ENCODE results near the gene MACROD2.
A peak's percentile ranks its signal among the peaks of the same experiment; 100 is the strongest.

MACROD2 gene

DNA sequence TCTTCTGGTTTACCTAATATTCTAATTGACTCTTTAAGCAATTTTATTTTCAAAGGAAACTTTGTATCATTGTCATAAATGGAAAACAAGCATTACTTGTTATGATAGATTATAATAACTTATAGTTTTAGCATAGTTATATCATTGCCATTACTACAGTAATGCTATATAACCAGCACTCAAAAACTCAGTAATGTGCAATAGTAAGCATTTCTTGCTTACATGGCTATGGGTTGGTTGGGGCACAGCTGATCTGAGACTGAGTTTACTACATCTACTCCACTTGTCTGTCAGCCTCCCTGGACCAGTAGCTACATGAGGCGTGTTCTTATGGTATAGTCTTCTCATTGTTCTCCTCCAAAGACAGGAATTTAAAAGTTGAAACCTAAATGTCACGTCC lies 1427.7 kb downstream of the MACROD2 start:
- DNase-seq = no peak

DNA sequence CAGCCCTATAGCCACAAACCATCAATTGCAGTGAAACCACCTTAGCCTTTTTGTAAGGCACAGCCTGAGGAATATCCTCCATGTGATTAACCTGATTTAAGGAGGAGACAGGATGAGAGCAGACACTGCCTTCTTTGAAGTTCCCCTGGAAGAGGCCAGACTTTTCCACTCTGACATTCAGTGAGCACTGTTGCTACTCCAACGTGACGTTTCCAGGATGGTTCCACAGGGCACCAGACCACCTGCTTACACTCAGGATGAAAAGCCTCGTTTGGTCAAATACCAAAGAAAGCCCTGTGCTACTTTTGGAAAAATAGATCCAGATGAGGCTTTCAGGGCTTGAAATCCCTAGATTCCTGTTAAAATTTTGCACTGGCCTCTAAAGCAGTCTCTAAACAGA lies 1444.2 kb downstream of the MACROD2 start:
- no peak for DNase-seq

DNA sequence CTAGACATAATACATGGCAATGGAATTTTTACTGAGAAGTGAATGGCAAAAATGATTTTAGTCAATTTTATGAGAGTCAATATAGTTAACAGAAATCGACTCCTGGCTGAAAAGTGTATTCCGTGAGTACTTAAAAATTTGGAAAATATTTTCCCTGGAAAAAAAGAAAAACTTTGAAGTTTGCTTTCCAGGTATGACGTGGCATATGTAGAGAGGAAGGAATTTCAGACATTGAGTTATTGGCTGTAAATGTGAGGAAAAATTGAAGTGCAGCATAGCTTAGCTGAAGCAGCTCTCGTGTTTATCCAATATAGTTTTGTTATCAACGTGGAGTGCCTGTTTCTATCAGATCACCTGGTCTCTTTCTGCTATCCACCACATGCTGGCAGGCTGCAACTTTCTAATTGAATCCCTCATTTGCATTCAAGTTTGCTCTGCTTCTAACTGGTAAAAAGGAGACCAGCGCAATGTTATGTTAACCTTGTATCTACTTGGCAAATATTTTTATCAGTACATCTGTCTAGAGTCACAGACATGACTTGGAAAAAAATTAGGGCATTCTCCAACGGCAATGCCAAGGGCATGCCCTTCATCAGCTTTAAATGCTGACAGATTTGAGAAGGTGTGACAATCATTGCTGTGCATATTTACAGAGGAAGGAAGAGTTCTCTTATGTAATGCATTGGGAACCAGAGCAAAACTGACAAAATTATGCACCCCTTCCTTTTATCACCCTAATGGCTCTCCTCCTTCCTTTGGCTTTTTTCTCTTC lies 1444.9 kb downstream of the MACROD2 start:
- no peak for DNase-seq

DNA sequence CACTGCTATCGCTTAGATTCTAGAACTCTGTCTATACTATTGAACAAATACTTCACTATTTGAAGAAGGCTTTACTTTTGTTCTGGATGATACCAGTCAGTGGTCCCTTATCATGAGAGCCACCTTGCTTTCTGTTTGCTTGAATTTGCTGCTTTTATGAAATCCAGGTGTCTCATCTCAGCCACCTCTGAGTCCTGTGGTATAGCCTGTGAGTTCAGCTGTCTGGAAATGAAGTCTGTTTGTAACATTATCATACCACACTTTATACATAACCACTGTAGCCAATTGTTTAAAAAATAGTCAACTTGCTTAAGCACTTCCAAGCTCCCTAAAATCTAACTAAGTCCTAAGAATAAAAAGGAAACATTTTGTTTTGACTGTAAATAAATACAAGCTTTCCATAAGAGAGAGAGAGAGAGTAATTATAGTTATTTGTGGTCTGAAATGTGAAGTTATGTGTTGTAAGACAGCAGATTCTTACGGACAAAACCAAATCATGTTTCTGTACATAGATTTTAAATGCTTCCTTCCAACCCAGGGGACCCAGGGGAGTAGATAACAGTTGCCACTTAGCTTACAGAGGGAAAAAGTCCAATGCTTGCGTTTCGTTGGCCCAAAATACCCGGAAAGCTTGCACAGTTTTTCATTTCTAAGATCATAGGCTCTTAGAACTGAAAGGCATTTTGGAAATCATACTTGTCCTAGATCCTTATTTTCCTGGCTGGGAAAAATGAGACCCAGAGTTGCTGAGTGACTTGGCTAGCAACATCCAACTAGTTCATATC lies 1449.9 kb downstream of the MACROD2 start:
- DNase-seq = peak; percentile 23 to 27

DNA sequence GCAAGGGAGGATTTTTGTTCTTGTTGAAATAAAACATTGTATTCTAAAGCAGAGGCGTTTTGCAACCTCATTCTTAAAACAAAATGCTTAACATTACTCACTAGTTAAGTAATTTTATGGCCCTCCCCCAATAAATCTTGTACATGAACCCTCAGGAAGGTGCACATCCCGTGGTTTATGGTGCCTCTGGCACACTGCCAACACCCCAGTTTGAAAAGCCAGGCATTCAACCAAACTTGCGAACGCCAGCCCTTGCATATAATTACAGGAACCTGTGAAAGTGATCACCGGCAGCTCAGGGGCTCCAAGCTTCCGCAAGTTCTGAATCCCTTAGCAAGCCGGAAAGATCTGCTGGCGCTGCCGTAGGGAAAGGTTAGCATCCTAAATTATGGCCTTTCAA lies 1451.1 kb downstream of the MACROD2 start:
- no peak for DNase-seq

DNA sequence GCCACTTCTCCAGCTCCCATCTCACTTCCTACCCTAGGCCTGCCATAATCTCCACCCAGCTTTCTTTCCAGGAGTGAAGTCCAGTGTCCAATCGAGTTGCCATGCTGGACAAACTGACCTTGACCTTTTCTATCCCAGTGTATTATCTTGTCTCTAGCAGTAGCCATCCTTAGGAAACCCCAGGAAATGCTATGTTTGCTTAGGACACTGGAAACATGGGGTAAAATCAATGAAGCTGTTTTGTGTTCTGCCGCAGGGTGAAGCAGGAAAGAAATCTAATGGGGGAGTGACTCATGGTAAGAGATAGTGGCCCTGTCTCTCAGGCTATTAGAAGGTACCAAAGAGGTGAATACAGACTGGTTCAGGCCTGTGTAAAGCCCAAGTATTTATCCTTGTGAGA lies 1452.2 kb downstream of the MACROD2 start:
- DNase-seq = no peak

DNA sequence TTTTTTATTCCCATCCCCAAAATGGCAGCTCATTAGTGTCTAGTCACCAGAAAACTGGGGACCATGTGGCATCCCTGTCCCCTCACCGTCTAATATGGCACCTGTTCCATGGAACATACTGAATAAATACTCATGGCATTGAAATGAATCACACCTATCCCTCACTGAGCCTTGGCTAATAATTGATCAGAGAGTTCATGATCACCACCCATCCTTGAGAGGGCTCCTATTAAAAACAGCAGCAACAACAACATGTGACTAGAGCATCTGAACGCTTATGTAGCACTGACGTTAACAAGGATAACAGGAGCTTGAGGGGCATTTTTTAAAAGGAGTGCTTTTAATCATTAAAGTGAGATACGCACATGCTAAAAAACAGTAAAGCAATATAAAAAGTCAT lies 1453.7 kb downstream of the MACROD2 start:
- DNase-seq = no peak

DNA sequence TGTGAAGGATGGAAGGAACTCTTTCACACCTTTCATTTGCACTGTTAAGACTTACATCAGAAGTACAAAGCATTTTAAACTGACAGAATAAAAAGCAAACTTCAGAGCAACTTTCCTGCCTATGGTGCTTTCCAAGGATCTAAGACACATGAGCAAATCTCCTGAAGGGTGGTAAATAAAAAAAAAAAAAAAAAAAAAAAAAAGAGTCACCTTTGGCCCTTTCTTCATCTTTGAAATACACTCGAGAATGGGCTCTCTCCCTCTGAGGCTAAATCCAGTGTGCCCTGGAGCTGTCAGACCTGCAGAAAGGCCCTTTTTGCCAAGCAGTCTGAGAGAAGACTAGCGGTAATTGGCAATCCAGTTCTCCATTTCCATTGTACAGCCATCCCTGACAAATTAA lies 1455.9 kb downstream of the MACROD2 start:
- DNase-seq = no peak

DNA sequence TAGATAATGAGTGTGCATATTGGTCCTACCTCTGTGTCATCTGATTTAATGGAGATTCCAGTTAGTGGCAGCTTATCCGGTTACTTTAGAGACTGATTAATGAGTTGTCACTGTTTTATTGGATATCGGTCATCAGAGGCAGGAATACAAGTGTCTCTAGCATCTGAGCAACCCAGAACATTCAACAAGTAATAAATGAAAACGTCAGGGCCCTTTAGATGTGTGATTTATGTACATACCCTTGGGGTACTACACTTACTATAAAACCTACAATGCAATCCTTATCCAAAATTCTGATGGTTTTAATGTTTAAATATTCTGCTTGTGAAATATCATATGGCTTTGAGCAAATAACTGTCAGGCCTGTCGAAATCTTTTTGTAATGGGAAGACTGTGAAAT lies 1460.0 kb downstream of the MACROD2 start:
- DNase-seq = no peak

DNA sequence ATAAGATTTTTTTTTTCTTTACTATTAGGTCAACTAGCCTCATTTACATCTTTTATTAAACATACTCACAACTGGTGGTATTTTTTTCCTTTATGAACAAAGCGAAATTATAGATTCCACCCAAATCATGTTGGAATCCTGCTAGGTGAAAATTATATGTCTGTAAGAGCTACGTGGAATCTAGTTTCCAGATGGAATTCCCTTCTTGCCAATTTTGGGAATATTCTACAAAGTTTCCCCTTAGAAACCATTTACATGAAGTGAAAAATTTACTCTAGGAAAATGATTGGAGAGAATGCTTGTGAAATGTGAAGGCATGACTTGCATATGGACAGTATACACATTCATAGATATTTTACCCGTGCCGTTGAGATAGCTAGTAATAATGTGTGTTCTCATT lies 1466.6 kb downstream of the MACROD2 start:
- DNase-seq = no peak

DNA sequence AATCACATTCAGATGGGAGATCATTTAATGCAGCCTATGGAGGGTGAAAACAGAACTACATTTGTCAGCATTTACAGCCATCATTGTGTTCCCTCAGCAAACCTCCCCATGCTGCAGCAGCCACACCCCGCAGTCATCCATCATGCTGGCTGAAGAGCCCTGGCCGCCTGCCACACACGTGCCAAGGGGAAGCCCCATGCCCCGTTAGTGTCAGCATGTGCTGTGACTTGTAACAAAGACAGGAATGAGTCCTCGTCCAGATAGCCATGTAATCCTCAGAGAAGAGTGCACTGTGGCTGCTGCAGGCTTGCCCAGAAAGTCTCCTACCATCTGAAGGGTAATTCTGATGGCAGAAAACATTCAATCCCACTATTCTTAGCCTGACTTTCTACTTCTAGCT lies 1480.2 kb downstream of the MACROD2 start:
- peak; percentile 77 to 84 for DNase-seq

DNA sequence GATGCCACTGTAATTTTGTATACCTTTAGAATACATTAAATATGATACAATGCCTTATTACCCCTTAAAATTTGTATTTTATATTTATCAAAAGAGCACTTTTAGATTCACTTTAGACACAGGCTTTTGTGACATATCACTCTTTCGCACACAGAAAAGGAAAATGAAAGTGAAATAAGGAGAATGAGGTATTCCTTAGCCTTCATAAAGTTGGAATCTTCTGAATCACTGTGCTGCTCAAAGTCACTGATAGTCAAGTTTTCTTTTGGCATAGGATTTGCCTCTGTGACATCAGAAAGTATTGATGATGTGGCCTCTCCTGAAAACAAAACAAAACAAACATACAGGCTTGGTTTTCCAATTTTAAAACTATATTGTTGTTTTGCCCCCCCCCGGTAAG lies 1480.9 kb downstream of the MACROD2 start:
- DNase-seq = no peak

DNA sequence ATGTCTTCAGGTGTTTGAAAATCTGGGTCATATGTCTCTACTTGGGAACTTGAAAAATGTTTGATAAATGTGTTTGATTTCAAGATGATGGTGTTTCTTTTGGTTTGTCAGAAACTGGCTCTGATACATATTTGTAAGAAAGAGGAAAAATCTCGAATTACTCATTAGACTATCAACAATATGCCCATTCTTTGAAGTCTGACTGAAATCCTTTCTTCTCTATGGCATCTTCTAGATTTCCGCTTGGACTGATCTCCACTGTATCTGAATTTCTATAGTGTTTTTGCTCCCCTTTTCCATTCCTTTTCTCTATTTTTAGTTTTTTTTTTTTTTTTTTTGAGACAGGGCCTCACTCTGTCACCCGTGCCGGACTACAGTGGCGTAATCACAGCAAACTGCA lies 1481.5 kb downstream of the MACROD2 start:
- DNase-seq = no peak

DNA sequence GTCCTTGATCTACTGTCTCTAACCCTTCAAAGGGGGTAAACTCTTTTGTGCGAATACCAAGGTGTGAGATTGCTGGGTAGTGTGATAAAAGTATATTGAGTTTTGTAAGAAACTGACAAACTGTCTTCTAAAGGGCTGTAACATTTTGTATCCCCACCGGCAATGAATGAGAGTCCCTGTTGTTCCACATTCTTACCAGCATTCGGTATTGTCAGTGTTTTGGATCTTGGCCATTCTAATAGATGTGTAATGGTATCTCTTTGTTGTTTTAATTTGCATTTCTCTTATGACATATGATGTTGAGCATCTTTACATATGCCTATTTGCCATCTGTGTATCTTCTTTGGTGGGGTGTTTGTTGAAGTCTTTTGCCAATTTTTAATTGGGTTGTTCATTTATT lies 1487.2 kb downstream of the MACROD2 start:
- no peak for DNase-seq

DNA sequence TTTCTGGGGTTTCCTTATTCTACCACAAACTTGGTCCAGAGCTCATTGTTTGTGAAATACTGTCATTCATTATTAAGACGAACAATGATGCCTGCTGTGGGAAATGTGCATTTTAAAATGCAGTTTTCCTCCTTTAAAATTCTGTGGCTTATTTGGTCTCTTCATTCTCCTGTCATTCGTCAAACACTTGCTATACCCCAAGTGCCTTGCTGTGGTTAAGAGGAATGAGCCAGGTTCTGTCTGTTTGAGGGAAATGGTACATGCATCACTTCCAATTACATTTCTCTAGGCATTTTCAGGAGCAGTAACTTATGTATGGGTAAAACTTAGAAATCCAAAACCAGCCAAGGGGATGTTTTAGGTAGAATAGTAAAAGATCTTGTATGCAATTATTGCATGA lies 1490.2 kb downstream of the MACROD2 start:
- DNase-seq = no peak

DNA sequence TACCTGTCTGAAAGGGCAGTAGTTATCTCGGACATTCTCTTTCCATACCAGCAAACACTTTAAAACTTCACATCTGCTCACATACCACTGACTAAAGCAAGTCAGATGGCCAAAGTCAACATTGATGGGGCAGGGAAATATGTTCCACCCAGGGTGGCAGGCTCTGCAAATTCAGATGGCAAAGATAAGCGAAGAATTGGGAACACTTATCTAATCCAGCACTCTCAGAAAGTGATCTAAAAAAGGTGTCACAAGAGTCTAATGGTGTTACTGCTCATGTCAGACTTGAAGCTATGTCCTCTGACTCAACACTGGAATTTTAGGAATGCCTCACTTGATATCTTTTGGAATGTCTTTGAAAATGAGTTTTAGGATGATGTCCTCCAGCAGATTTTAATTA lies 1491.7 kb downstream of the MACROD2 start:
- DNase-seq = no peak

DNA sequence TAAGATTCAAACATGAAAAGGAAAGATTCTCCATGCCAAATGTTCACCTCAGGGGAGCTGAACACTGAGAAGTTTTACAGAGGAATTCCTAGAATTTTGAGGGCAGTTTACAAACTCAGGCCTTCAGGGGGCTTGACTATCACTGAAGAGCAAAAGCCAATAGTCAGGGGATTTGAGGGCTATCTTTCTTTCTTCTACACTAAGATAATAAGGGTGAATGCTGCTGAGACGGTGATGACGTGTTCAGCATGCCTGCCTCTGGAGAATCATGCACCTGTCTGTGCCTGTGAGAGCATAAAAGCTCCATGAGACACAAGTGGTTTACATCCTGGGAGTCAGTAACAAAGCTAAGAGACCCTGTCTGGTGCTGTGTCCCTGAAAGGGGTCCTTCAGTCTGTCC lies 1492.4 kb downstream of the MACROD2 start:
- no peak for DNase-seq

DNA sequence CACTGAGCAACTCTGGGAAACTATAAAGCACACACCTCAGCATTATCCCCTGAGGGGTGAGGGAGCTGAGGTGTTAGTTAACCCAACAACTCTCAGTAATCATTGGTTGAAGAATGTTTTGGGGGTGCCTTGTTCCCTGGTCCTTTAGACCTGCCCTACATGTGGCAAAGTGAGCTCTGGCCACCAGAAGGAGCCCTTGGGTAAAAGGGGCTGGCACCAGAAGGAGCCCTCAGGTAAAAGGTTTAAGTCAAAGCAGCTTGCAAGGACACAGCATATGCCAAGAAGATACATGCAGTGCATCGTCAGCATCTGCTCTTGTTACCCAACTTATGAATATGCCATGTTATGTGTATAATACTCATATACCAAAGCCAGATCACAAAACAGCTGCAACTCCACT lies 1496.3 kb downstream of the MACROD2 start:
- DNase-seq = no peak

DNA sequence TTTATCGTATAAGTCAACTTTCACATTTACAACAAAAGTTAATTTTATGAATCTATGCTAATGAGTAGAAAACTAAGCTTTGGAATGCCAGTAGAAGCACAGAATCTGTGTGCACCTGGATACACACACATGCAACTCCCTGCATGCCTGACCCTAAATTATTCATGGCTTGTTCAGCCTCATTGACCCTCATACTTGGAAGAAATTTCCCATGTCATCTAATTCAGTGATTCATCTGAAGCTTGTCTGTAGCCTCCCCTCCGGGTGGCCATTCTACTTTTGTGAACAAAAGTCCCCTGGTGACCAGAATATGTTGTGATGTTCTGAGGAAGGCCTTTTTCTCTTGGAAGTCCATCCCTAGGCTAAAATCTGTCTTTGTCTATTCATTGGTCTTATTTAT lies 1499.5 kb downstream of the MACROD2 start:
- no peak for DNase-seq

DNA sequence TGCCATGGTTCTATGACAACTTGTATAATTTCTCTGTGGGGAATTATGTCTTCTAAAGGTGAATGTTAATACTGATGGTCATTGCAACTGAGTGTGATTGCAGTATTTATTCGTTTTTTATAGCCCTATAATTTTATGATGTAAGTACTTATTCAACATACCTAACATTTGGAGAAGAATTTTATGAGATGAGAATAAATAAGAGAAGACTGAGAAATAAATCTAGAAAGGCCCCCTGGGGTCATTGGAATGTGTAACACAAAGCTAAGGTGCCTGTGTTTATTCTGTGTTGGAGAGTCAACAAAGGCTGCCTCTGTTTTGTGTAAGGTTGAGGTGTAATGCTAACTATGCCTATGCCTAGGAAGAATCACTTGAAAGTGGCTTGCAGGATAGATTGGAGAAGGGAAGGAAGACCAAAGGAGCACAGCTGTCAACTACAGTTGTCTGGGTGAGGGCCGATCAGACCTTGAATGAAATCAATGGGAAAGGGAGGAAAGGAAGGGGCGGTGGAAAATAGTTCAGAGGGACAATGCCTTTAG lies 1501.3 kb downstream of the MACROD2 start:
- no peak for DNase-seq

DNA sequence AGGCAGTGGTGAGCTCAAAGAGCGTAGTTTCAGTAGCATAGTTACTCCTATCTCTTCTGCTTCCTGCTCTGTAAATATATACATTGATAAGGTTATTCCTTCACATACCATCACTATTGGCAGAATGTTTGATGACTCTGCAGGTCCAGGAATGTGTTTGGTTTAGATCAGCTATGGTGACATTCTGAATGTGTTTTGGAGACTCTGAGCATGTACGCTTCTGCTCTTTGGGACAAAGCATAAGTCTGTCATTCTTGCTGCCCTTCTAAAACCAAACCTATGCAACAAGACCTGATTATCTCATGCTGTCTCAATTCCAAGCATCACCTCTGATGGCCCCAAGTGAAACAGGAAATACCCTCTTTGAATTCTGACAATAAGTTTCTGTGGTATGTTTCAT lies 1503.6 kb downstream of the MACROD2 start:
- no peak for DNase-seq

DNA sequence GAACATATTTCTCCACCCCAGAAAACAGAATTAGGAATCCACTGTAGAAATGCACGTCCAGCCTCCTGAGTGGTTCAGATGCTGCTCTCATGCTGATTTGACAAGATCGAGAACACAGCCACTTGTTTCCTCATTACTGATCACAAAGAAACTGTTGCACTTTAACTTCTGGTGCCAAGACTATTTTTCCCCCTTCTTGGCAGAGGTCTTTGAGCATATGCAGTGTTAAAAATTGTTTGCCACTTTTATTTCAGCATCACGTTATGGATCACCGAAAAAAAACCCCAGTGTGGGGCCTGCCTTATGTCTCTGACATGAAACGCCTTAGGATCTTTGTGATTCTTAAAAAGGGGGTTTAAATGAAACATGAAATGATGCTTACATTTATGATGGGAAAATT lies 1511.0 kb downstream of the MACROD2 start:
- DNase-seq = no peak

DNA sequence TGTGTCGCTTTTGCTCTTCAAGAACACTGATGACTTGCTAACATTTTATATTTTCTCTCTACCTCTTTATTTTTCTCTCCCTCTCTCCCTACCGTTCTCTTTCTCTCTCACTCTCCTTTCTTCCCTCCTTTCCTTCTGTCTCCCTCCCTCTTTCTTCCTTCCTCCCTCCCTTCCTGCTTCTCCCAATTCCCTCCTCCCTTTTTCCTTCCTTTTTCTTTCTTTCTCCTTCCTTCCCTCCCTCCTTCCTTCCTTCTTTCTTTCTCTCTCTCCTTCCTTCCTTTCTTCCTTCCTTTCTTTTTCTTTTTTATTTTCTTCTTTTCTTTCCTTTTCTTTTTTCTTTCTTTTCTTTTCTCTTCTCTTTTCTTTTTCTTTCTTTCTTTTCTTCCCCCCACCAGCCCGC lies 1511.8 kb downstream of the MACROD2 start:
- no peak for DNase-seq

DNA sequence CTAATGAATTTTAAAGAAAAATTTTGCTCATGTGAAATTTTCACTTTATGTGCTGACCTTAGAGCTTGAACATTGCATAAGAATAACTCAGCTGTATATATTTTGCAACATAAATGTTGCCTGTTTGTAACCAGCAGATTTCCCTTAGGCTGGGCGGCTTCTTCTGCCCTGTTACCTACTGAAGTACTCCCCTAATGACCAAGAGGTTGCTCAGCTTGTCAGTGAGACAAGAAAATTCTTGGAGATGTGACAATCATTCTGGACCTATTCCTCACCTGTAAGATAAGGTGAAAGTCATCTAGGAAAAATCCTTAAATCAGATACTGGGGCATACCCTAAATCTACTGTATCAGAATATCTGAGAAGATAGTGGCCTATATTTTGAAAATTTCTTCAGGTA lies 1516.2 kb downstream of the MACROD2 start:
- DNase-seq = no peak
